Left colon (tissue), 2 donors: ENCODE data around the gene RUNX1. TPM values are rescaled to one million over a fixed set of nuclear protein-coding genes. Genes with fewer than 3 reads are reported as not detected.
A peak's percentile ranks its signal among the peaks of the same experiment; 100 is the strongest.

Experiments used
- ATAC-seq: fragments of 200-7000 bp; cut with Tn5 transposase; one replicate; pipeline ENCODE4 v1.9.1; 2020; ENCODE audit warnings: mild to moderate bottlenecking, moderate library complexity
- DNase-seq, 2 donors: peaks; one replicate each; pipeline ENCODE4 v3.0.0-alpha.2; 2020
- intact Hi-C, 2 donors: fragments of 100-400 bp; cut with DNase I in 1 of 2; cut with micrococcal nuclease in 1 of 2; formaldehyde crosslinking; loops; one replicate each; pipeline versions ENCODE4 v1.11.2 to v1.14.0; 2022; cut with DNase I, micrococcal nuclease
- total RNA-seq, 2 donors: library from RNA; stranded (reverse); fragmentation: NEBNext Ultra II Directional; extraction: Animal tissue kit (Norgen Biotek cat#: 25700); gene quantifications; one replicate each; pipeline ENCODE4 v1.2.1, GENCODE V29; 2021
- donor health status: DM: no; HTN: no; CAD: no.
- donor health status: DM: yes; HTN: yes; CAD: no.

The RUNX1 gene
- total RNA-seq, 2 donors from 2014 or later, result 17.7 to 25.8 TPM

DNA sequence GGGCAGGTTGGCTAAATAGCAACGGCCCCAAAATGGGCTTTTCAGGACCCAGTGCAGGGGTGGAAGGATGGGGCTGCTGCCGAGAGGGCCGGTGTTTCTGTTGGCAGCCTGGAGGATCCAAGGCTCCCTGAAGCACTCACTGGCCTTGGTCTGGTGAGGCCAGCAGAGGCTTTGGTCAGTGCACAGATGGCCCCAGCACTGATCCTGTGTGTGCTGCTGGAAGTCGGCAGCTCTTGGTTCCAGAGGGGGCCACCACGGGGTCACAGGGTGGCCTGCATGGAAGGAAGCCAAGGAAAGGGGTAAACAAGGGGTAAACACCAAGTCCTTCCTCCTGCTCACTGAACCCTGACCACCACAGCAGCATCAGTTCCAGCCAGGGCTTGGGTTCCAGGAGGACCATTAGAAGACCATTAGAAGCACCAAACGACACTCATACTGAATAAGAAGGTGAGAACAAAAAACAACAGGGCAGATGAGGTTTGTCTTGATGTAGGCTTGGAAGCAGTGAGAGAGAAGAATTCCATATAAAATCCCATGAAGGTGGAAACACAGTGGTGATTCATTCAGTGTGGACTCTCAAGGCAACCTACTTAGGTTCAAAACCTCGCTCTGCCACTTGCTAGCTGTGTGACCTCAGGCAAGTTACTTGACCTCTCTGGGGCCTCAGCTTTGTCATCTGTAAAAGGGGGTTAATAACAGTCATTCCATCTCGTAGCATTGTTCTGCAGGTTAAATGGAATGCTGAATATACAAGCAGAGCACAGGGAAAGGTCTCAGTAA, 184.5 kb downstream of the RUNX1 start:
- DNase-seq, result no peak
- peak; percentile 17 for ATAC-seq
- intact Hi-C loops, result no loop called here

DNA sequence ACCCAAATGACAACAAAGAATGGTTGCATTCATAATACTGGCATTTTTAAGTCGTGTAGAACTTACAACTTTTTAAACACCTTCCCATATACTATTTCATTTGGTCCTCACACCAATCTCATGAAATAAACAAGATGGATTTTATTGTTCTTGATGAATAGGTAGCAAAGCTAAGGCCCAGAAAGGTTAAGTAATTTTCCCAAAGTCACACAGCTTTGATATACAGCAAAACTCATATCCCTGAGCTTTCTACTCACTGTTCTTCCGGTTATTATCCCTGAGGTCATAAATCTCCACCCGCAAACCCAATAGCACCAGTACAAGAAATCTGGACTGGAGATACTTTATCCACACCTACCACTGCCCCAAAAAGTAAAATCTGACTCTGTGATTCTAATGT, 186.2 kb downstream of the RUNX1 start:
- ATAC-seq (no peak), DNase-seq (no peak)
- intact Hi-C loops, result no loop called here

DNA sequence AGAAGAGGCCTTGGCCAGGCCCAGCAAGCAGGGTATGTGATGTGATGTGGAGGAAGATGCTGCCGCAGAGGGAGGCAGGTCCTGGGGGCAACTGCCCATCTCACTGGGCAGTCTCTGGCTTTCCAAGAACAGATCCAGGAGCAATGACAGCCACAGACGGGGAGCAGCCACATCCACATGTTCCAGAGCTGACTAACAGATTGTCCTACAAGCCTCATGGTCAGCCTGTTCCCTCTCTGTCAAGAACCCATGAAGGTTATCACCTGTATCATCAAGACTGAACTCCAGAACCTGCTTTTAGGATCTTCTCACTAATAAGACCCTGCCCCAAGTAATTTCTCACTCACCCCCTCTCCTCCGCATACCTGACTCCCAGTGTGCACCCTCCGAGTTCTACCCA, 187.8 kb downstream of the RUNX1 start:
- intact Hi-C loops, result no loop called here
- DNase-seq (no peak), ATAC-seq (no peak)

DNA sequence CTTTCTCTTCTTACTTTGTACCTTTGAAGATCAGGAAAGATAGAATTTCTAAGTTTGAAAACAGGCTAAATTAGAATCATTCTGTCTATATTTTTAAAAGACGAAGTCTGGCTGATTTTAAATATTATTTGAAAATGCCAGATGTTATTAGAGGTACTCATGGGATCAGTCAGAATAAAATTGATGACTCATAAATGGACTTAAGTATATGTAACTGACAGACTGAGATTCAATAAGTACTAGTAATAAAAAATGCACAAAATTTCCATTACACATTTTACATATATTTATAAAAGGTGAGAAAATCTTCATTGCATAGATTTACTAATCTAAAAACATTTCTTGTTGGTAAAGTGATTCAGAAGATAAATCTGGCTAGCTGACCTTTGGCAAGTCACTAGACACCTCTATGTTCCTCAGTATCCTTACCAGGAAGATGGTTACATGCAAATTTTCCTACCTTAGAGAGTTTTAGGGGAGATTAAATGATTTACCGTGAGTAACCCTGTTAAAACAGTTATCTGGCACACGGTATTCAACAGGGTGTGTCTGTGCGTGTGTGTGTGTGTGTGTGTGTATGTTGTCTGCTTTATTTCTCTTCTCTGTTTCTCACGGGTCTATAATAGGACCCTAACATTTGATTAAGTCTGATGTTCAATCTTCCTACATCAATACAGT, 189.0 kb downstream of the RUNX1 start:
- intact Hi-C loops, result no loop called here
- ATAC-seq (no peak), DNase-seq (no peak)

DNA sequence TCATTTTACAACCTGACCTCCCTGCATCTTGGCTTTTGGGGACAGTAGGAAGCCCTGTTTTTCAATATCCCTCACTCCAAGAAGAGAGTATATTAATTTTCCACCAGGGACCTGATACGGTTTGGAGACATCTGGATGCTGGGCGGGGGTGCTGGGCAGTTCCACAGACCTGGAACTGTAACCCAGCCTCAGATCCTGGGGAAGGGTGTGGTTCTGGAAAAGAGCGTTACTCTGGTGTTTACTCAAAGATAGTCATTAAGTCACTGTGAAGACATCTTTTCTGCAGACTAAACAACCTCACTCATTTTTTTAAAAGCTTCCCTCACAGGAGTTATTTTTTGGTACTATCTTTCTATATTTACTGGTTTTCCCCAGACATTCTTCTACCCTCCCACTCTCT, 190.5 kb downstream of the RUNX1 start:
- intact Hi-C loops, result no loop called here
- ATAC-seq, result peak; percentile 82
- DNase-seq, result no peak

DNA sequence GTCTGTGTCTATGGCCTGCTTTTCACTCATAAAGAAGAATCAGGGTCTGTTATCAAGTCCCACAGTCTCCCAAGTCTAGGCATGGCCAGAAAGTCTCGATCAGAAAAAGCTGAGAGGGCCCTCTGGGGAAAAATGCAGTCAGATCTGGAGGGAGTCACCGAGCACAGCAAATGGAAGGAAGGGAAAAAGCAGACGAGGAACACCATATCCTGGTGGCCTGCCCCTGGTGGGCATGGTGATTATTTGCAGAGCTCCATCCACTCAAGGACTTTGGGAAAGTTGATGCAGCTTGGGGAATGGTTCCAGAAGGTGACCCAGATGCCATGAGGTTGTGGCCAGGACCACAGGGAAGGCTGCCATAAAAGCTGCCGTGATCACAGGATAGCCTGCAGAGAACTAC, 191.2 kb downstream of the RUNX1 start:
- no peak for ATAC-seq
- no peak for DNase-seq
- intact Hi-C loops, result no loop called here

DNA sequence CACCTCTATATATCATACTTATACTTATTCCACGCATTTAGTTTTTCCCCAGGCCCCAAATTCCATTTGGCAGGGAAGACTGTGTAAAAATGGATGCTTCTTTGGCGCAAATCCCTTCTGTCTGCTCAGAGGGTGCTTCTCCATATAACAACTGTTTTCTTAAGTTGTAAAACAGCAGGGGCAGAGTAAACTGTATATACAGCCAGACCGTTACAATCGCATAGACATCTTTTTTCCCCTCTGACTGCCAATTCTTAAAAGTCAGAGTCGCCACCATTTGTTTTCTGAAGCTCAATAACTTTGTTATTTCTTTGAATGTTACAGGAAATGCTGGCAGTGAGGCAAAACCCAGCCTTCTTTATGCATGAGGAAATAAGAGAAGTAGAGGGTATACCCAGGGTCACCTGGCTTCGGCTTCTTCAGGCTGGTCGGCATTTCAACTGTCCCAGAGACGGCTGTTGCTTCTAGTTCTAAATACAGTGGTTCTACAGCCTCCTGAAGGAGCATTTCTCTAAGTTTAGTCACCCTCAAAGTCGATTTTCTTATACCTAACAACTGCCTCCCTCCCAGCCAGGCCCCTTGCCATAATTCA, 191.9 kb downstream of the RUNX1 start:
- intact Hi-C loops, result no loop called here
- ATAC-seq (no peak), DNase-seq (no peak)

DNA sequence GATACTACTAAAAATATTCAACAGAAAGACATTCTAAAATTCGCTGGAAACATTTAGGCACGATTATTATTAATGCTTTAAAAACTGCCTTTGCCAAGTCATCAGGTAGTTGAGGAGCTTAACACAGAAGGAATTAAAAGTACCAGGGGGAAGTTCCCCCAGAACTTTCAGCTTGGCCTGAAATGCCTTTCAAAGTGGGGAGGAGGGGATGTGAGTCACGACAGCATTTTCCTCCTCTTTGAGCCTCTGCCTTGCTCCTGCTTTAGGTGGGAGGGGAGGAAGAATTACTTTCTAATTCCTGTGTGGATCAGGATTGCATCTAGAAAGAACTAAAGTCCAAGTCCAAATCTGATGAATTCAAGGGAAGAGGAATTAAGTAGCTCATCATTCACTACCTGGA, 196.7 kb downstream of the RUNX1 start:
- DNase-seq, result no peak
- intact Hi-C loops, result no loop called here
- ATAC-seq, result no peak

DNA sequence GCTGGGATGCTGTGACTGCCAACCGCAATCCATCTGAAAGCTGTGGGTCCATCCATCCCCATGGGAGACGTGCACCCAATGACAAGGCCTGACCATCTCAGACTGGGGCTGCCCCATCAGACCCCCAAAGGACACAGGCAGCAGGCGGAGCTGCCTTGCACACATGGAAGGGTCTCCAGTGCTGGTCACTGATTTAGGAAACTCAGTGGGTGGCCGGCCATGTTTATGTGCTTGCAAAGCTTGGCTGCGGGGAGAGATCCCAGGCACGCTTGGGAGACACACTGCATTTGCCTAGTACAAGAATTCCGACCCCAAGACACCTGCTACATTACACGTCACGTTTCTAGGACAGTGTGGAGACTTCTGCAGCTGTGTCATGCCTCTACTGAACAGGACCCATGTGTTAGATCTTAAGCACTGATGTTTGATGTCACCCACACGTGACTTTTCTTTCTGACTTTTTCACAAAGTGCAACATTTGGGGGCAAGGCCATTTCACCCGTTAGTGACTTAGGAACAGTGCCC, 198.9 kb downstream of the RUNX1 start:
- DNase-seq (no peak), ATAC-seq (no peak)
- intact Hi-C loops, result no loop called here

DNA sequence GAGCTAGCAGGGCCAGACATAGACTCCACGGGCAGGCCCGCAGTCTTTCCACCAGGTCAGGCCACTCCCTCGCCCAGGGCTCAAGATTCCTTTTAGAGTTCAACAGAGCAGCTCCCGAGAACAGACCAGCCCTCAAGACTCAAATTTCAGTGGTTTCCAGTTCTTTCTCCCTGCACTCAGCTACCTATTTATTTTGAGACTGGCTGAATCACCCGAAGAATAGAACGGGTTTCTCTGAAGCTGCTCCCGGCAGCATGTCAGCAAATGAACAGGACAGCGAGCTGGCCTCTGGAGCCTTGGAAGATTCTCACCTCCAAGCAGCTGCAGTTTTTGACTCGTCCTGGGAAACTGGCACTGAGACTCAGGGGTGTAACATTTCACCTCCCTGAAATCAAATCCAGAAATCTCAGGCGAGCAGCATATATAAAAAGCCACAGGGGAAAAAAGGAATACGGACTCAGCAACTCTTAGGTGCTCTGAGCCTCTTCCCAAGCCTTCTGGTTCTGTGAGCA, 202.4 kb downstream of the RUNX1 start:
- intact Hi-C loops, result no loop called here
- peak in 1 of 2 donors; percentile 42 for DNase-seq
- ATAC-seq, result peak; percentile 70

DNA sequence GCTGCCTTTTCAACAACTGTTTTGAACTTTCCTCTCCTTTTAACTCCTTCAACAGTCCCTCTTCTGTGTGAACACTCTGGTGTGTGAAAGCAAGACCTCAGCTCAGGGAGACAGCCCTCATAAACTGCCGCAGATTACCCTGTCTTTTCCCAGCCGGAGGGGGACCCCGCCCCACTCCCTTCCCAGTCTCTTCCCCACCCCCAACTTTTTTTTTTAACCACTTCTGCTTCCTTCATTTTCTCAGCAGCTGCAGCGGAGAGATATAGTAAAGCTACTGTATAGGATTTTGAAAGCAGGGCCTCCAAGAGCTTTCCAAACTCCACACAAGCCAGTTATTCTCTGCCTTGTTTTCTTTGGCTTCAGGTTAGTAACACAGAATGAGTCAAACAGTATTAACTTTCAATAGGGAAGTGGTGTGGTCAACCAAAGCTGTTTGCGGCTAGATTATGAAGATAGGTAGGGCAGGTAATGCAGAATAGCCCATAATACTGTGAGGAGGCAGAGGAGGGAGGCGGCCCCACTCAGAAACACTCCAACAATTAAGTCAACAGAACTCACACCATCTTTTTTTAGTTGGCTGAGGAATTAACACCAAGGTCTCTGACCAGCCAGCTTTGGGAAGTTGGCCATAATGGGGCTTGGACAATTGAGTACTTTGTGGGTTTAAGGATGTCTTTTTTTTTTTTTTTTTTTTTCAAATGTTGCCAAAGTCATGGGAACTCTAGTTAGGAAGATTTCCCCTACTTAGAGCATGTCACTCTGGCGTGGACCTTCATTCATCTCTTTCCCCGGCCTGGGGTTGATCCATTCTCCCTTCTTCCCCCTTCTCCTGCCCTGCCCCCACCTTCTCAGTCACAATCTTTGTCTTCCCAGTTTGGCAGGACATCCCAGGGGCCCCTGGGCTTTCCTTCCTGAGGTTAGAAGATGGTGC, 203.3 kb downstream of the RUNX1 start:
- DNase-seq, result peak; percentile 36 to 48
- intact Hi-C loops, result no loop called here
- peak; percentile 87 for ATAC-seq

DNA sequence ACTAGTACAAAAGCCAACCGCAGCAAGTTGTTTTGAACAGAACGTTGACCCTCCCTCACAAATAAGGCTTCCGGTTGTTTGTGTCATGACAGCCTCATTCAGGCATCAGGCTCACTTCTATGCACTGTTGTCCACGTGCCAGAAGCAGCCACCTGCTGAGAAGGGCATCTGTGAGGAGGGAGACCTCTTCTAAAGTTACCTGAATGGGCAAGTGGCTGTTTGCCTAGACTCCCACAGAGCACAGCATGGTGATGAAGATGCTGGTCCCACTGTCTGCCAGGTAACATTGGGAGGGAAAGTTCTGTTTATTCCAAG, 204.2 kb downstream of the RUNX1 start:
- ATAC-seq (peak; percentile 4), DNase-seq (no peak)
- intact Hi-C loops, result no loop called here

DNA sequence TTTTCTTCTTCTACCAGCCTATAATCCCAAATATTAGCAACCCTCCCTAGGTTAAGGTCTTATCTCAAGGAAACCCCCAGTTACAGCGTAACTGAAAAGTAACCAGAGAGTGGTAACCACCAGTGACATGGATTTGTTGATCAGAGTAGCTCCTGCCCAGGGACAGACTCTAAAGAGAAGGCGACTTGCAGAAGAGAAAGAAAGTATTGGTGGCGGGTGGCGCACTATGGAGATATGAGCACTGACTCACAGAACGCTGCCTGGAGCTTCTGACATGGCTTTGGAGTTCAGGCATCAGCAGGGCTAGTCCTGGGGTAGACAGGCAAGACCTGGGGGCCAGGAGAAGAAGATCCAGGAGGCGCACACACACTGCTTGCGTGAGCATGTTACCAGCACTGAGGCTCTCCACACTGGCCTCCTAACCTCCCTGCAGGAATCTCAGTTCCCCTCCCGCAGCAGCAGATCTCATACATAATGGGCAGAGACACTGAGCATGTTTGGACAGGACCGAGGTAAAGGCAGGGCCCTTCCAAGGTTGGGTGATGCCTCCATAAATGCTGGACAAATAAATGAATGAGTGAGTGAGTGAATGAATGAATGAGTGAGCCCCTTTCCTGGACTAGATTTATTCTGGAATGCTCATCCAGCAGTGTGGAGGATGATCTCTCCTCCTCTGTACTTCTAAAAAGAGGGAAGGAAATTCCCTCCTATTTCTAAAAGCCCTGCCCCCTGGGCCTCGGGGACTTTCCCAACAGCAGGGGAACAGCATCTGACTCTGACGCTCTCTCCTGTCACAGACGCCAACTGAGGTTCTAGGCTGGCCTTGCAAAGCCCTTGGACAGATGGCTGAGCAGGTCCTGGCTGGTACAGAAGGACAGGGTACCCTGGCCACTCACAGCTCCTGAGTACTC, 204.8 kb downstream of the RUNX1 start:
- ATAC-seq, result no peak
- peak; percentile 42 to 49 for DNase-seq
- intact Hi-C loops, result no loop called here

DNA sequence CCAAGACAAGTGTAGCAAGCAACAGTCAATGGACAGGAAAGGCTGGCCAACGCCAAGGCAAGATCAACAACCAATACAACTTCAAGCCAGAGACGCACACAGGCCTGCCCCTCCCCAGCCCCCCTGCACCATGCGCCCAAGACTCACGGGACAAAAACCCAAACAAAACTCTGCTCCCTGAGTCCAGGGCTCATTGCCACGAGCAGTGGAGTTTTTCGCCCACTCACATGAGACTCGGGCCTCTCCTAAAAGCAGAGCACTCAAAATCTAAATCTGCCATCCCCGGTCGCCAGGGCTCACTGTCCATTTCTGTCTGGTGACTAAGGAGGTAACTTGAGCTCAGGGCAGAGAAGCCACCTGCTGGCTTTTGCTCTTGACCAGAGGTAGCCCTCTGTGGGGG, 205.5 kb downstream of the RUNX1 start:
- DNase-seq, result no peak
- intact Hi-C loops, result no loop called here
- ATAC-seq, result no peak

DNA sequence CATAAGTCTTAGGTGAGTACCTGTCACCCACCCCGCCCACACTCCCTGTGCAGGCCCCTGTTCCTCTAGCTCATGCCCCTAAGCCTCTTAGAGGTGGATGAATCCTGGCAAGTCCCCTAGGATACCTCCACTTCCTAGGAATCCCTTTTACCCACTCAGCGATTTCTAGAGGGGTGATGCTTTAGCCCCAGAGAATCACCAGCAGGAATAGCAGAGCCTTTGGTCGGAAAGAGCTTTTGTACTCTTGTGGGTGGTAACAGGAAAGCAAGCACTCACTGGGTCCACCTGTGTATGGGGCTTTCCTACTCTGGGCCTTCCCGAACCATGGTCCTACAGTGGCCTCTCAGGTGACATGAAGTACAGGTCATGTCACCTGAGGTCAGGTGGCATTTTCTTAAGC, 207.9 kb downstream of the RUNX1 start:
- no peak for ATAC-seq
- DNase-seq, result no peak
- intact Hi-C loops, result no loop called here

DNA sequence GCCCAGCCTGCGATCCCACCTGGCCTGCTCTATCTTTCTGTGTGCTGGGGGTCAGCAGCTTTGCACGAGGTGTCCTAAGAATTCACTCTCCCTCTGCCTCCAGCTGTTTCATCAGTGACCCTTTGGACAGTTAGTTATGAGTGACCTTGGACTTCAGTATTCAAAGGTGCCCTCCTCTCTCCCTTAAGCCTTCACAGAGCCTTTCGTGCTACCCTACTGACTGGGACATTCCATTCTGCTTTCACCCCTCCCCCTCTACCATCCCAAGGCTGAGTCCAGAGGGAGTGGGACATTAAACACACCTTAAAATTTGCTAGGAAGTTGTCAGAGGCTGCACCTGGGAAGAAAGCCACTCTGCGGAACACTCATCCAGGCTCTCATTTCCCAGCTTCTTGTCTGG, 208.4 kb downstream of the RUNX1 start:
- no peak for ATAC-seq
- no peak for DNase-seq
- intact Hi-C loops, result no loop called here

DNA sequence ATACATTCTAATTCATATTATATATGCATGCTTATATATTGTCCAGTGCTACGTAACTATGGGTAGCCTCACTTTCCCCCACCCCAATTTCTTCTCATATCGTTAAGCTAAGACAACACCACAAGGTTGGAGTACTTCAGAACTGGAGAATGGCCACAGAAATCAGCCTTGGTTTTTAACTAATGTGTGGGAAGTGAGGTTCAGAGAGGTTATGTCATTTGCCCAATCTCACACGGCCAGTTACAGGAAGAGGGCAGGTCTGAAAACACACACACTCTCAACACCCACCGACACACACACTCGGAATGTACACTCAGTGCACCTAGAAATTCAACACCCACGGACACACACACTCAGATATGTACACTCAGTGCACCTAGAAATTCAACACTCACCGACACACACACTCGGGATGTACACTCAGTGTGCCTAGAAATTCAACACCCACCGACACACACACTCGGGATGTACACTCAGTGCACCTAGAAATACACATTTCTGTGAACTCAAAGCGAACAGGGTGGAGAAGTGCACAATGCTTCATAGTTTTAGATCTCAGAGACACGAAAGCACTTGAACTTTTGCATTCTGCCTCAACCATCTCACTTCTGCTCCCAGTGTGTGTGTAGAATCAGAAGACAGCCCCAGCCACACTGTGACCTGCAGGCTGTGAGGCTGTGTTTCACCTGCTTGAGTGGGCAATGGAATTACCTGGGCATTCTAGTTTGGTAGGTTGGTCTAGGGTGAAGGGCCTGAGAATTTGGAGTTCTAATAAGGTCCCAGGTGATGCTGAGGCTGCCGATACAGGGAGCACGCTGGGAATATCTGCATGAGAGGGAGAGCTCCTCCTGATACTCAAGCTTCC, 209.9 kb downstream of the RUNX1 start:
- DNase-seq (no peak), ATAC-seq (no peak)
- intact Hi-C loops, result no loop called here
